Measurements from ENCODE around the gene PIK3CB.

- TF ChIP-seq CTCF (IDR thresholded peaks at IDR 0.05), result no peak
- TF ChIP-seq POLR2A (IDR thresholded peaks at IDR 0.05), result no peak
Observed at GRCh38 chr3:138732456-138732855, 102.3 kb downstream of the PIK3CB start.
